Urinary bladder (tissue), 4 donors: ENCODE data around the gene MEF2C. TPM values are rescaled to one million over a fixed set of nuclear protein-coding genes. Genes with fewer than 3 reads are reported as not detected.
"Not testable (repeated sequence)": the region's sequence is repeated elsewhere in the genome, so short reads cannot be mapped to it uniquely, and the experiment has no call there.

ENCODE experiments used
- DNase-seq: peaks from one replicate; pipeline ENCODE4 v3.0.0-alpha.2; 2015; ENCODE audit errors: extremely low spot score
- H3K27ac ChIP-seq: one replicate; pipeline ENCODE4 v1.5.1; 2013; ENCODE audit warnings: low read depth, mild to moderate bottlenecking, moderate library complexity
- H3K36me3 ChIP-seq: one replicate; pipeline ENCODE4 v1.6.1; 2013; ENCODE audit warnings: mild to moderate bottlenecking, moderate library complexity; ENCODE audit not compliant: insufficient read depth
- H3K4me1 ChIP-seq: one replicate; pipeline ENCODE4 v1.6.1; 2013; ENCODE audit warnings: mild to moderate bottlenecking, moderate library complexity; ENCODE audit not compliant: insufficient read depth
- H3K4me3 ChIP-seq: one replicate; pipeline ENCODE4 v1.5.1; 2013; ENCODE audit warnings: low read depth, low read length
- WGBS: extraction: QIAGEN DNeasy Blood & Tissue Kit; methylation state at CpG from one replicate; pipeline ENCODE4 v1.1.7; 2013; 5-methylcytosine and 5-hydroxymethylcytosine counted together
- polyA plus RNA-seq: library from polyadenylated mRNA; stranded (reverse); fragments of 200-250 nt; gene quantifications from one replicate; pipeline ENCODE4 v1.2.3, GENCODE V29; 2013
- total RNA-seq: library from RNA; depleted of rRNA; stranded (reverse); fragments of >200 nt; gene quantifications from one replicate; pipeline ENCODE4 v1.2.3, GENCODE V29; 2014
- donor health status: healthy with polysubstance abuse.
- donor health status: healthy.

Gene MEF2C
- total and polyA plus RNA-seq, 2 donors: 25.2 to 166 TPM

DNA sequence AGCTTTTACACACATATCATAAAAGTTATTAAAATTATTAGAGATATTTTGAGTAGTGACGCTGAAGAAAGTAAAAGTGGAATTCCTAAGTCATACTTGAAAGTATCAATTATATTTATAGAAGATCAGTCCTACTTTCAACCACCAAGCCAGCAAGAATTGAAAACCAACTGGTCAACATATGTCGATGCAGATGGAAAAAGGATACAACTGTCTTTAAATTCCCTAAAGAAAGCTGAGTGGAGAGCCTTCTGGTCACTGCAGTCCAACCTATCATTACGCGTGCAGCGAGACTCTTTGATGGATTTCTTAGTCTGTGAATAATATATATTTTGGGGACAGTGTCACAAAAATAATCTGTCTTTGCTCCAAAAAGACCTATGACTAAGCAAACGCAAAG lies 15.3 kb downstream of the MEF2C start:
- 96% methylated on average over 6 of the region's 6 CpGs for WGBS

DNA sequence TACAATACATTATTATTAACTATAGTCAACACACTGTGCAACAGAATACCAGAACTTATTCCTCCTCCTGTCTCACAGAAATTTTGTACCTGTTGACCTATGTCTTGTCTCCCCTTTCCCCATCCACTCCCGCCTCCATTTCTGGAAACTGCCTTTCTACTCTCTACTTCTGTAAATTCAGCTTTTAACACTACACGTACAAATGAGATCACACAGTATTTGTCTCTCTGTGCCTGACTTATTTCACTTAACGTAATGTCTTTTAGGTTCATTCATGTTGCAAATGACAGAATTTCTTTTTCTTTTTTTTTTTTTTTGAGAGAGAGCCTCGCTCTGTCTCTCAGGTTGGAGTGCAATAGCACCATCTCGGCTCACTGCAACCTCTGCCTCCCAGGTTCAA lies 19.5 kb downstream of the MEF2C start:
- WGBS: 98% methylated on average over 5 of the region's 5 CpGs
- Histone ChIP-seq H3K4me3 (no peak overlapping the region), H3K4me1 (no peaks in the 10 kb centered on the region), H3K27ac (no peak overlapping the region), H3K36me3 (no peaks in the 10 kb centered on the region)
- DNase-seq: no peak

More for the DNA sequence above, 15.3 kb downstream of the MEF2C start:
- Histone ChIP-seq H3K27ac (no peak overlapping the region), H3K4me3 (no peak overlapping the region), H3K36me3 (no peaks in the 10 kb centered on the region), H3K4me1 (no peaks in the 10 kb centered on the region)
- no peak for DNase-seq

DNA sequence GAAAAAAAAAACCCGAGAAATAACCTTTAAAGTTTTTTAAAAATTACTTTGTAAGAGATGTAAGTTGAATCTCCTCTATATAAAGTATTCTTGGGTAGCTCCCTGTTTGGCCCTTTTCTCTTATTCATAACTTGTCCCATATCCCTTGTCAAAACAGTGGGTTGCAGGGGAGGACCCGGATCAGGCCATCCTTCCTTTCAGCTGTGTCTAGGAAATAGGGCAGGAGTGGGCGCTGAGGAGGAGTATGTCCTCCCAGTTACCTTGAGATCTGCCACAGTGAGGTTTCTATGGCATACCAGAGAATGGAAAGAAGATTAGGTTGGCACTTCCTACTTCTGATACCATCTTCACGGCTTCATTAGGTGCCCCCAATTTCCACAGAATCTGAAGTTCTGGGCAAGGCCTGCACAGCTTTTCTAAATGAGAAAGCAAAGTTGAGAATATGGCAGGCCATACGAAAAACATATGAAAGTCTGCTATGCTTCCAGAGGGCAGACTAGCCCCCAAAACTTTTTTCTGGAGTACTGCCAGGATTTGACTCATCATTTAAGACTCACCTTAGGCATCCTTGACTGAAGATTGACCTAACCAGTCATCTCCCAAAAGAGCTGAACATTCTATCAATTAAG lies 20.3 kb downstream of the MEF2C start:
- 94% methylated on average over 5 of the region's 5 CpGs for WGBS

DNA sequence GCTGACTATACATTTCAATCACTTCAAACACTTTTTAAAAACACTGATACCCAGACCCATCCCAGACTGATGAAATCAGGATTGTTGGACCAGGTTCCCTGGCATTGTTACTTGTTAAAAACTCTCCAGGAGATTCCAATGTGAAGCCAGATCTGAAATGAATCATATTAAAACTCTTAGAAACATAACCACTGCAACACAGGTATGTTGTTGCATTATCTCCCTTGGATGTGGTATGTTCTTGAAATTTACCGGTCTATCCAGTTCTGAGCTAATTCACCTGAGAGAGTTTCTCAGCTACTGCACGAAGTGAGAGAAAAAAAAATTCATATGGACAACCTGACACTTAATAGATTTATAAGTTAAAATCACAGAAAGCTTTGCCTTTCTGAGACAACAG lies 21.8 kb downstream of the MEF2C start:
- 85% methylated on average over 2 of the region's 2 CpGs for WGBS
- Histone ChIP-seq H3K36me3 (no peaks in the 10 kb centered on the region), H3K27ac (no peak overlapping the region), H3K4me1 (no peaks in the 10 kb centered on the region), H3K4me3 (no peak overlapping the region)
- no peak for DNase-seq

More for the DNA sequence above, 20.3 kb downstream of the MEF2C start:
- no peak overlapping the region for H3K4me3 ChIP-seq
- no peaks in the 10 kb centered on the region for H3K4me1 ChIP-seq
- H3K27ac ChIP-seq: no peak overlapping the region
- DNase-seq: no peak
- no peaks in the 10 kb centered on the region for H3K36me3 ChIP-seq

DNA sequence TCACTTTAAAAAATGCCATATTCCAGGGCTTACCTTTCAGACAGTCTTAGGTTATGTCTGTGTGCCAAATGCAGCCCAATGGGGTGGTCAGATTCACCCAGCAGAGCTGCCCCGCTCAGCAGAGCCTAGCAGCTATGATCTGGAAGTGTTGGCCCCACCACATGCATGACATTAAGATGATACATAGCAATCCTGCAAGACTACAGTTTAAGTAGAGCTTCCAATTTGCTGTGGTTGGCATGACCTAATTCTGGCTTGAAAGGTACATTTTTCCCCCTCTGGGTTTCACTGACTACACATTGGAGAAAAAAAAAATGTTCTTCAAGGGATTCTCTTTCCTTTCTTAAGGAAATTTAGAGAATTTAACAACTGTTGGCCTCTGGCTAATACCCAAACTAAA lies 22.5 kb downstream of the MEF2C start:
- Histone ChIP-seq H3K4me3 (no peak overlapping the region), H3K4me1 (no peaks in the 10 kb centered on the region), H3K27ac (no peak overlapping the region), H3K36me3 (no peaks in the 10 kb centered on the region)
- DNase-seq: no peak
- 94% methylated on average over 1 of the region's 1 CpG for WGBS

DNA sequence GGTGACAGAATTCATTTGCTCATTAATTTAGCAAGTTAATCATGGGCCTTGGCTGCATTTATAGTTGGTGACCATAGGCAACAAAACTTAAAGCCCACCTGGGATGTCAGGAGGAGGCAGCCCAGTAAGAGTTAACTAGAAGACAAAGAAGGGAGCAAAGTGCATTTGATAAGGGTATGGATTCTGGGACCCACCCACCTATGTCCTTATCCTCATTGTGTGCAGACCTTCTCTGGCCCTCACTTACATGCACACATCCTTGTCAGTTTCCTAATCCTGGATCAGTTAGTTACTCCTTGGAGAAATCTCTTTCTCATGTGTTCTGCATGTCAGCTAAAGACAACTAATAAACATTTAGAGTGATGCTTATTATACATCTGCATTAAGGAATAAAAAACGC lies 24.6 kb downstream of the MEF2C start:
- Histone ChIP-seq H3K4me1 (no peaks in the 10 kb centered on the region), H3K36me3 (no peaks in the 10 kb centered on the region), H3K4me3 (no peak overlapping the region), H3K27ac (no peak overlapping the region)
- DNase-seq: no peak
- 86% methylated on average over 1 of the region's 1 CpG for WGBS

DNA sequence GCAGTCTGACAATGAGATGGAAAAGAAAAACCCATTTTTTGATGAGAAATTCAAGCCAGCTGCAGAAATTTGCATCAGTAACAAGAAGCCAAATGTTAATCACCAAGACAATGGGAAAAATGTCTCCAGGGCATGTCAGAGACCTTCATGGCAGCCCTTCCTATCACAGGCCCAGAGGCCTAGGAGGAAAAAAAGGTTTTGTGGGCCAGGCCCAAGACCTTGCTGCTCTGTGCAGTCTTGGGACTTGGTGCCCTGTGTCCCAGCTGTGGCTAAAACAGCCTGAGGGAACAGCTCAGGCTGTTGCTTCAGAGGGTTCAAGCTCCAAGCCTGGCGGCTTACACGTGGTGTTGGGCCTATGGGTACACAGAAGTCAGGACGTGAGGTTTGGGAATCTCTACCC lies 26.6 kb downstream of the MEF2C start:
- not testable (repeated sequence) for DNase-seq, H3K36me3 ChIP-seq, H3K27ac ChIP-seq, H3K4me1 ChIP-seq, H3K4me3 ChIP-seq
- WGBS: 84% methylated on average over 3 of the region's 3 CpGs

DNA sequence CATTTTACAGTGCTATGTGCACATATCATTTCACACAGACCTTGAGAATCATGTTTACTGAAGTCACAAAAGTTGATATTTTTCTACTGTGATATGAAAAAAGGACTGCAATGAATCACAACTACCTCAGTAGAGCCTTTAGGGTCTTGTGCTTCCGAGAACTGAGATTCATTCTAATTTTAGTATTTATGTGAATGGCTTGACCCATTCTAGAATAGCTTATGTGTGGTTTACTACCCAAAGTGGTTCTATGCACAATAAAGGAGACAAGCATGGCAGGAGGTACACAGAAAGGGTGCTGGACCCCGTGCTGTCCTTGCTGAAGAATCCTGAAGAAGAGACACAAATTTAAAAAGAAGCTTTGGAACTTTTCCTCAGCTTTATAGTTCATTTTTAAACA lies 28.2 kb downstream of the MEF2C start:
- DNase-seq: no peak
- H3K4me1 ChIP-seq: no peaks in the 10 kb centered on the region
- whole genome bisulfite sequencing: 89% methylated on average over 2 of the region's 2 CpGs
- H3K4me3 ChIP-seq: no peak overlapping the region
- no peak overlapping the region for H3K27ac ChIP-seq
- no peaks in the 10 kb centered on the region for H3K36me3 ChIP-seq

DNA sequence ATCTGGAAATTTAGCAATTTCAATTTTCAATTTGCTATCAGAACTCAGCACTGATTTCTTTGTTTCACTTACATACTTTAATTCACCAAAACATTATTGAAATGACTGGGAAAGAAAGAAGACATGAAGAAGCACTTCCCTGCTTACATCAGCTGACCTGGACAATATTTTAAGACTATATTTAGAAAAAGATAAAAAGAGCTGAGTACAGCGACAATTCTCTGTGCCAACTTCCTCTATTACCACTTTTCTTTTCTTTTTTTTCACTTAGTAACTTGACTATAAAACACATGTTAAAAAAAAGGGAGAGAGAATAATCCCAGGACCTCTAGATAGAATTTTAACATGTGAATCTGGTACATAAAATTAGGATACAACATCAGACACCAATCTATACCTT lies 35.6 kb downstream of the MEF2C start:
- H3K4me1 ChIP-seq: no peaks in the 10 kb centered on the region
- 15% methylated on average over 1 of the region's 1 CpG for WGBS
- DNase-seq: no peak
- H3K36me3 ChIP-seq: no peaks in the 10 kb centered on the region
- H3K4me3 ChIP-seq: no peak overlapping the region
- H3K27ac ChIP-seq: no peak overlapping the region

DNA sequence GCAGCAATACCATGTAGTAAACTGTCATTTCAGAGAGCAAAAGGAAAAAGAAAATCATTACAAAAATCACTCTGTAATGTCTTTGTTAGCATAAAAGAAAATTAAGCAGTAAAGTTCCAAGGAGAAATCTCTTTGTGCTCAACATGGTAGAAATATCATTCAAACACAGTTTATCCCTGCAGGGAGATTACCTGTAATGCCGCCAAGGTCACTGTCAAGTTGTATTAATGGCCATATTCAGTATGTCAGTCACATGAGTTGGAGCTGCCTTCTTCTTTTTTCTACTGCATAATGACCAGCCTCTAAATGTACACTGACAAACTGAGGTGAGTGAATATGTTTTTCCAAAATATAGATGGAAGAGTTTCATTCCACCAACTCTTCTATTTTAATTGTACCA lies 36.5 kb downstream of the MEF2C start:
- DNase-seq: no peak
- no peaks in the 10 kb centered on the region for H3K36me3 ChIP-seq
- no peak overlapping the region for H3K4me3 ChIP-seq
- no peaks in the 10 kb centered on the region for H3K4me1 ChIP-seq
- WGBS: 98% methylated on average over 1 of the region's 1 CpG
- H3K27ac ChIP-seq: no peak overlapping the region

DNA sequence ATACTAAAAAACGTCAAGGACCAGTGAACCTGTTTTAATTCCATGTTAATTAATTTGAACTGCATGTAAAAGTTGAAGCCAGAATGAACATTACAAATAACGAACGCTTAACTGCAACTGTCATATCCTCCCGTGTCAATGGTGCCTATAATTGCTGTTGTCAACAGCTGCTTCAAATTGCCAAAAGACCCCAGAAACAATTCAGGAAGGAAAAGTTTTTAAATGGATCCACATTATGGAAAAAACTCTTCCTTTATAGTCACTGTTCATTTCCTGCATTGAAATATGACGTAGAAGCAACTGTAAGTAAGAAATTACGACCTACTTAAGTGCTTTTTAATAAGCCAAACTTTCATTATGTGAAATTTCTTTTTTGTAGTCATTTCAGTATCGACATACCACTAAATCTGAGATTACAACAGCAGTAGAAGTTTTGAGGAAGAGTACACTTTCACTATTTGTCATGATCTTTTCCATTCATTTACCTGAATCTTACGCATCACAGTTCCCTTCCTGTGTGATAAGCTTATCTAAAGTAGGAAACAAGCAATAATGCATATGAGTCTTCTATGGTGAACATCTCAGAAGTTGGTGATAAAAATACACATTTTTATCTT lies 37.8 kb downstream of the MEF2C start:
- Histone ChIP-seq H3K4me1 (no peaks in the 10 kb centered on the region), H3K27ac (no peak overlapping the region), H3K4me3 (no peak overlapping the region), H3K36me3 (no peaks in the 10 kb centered on the region)
- 65% methylated on average over 8 of the region's 8 CpGs for WGBS
- no peak for DNase-seq

DNA sequence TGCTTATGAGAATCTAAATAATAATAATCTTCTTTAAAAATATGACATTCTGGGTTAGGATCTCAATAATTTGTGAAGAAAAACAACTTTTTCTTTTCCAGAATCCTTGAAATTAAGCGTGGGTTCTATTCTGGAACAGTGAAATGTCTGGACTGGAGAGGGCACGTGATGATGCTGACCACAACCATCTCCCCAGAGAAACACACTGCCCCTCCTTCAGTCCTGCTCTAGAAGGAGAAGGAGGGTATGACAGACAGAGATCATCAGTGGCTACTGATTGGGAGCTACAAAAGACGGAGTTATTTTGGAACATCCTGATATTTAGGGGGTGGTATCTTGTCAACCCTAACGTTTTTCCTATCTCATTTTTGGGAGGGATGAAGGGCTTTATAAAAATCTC lies 40.2 kb downstream of the MEF2C start:
- Histone ChIP-seq H3K4me3 (no peak overlapping the region), H3K27ac (no peak overlapping the region), H3K36me3 (no peaks in the 10 kb centered on the region), H3K4me1 (no peaks in the 10 kb centered on the region)
- DNase-seq: no peak
- 78% methylated on average over 4 of the region's 4 CpGs for WGBS

DNA sequence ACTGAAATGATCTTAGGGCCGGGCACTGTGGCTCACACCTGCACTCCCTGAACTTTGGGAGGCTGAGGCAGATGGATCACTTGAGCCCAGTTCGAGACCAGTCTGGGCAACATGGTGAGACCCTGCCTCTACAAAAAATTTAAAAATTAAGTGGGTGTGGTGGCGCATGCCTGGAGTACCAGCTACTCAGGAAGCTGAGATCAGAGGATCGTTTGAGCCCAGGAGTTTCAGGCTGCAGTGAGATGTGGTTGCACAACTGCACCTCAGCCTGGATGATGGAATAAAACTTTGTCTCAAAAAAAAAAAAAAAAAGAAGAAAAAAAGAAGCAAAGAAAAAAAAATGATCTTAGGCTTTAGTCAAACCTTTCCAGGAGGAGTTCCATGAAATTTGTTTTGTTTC lies 41.8 kb downstream of the MEF2C start:
- Histone ChIP-seq H3K27ac (no peak overlapping the region), H3K36me3 (no peaks in the 10 kb centered on the region), H3K4me1 (no peaks in the 10 kb centered on the region), H3K4me3 (no peak overlapping the region)
- DNase-seq: no peak
- 87% methylated on average over 4 of the region's 4 CpGs for WGBS

DNA sequence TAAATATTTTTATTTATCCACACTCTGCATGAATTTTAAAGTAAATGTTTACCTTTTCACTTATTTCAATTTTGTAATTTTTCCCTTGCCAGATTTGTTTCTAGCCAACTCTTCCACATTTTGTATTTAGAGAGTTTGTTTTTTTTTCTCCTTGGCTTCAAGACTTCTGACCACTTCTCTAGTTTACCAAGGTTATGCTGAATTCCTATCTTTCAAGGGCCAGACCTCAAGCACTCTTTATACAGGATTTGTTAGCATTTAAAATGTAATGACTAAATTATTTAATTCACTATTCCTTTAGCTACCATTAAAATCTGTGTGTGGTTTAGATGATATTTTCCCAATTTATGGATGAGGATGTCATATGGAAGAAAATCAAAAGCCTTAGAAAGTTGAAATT lies 42.5 kb downstream of the MEF2C start:
- DNase-seq: no peak
- H3K36me3 ChIP-seq: no peaks in the 10 kb centered on the region
- H3K27ac ChIP-seq: no peak overlapping the region
- H3K4me1 ChIP-seq: no peaks in the 10 kb centered on the region
- H3K4me3 ChIP-seq: no peak overlapping the region

DNA sequence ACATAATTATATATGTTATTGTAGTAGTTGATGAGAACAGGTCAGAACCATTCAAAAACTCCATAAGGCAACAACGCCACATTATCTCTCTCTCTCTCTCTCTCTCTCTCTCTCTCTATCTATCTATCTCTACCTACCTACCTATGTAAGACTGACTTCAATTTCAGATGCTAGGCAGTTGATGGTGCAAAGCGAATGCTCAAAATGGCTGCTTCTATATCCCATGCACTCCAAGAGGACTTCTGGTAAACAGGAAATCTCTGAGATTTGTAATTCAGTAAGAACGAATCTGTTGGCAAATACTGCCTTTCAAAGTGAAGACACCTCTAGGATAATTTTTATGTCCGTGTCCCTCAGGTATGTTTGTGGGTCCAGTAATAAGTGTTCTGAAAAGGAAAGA lies 43.7 kb downstream of the MEF2C start:
- no peaks in the 10 kb centered on the region for H3K36me3 ChIP-seq
- no peak overlapping the region for H3K27ac ChIP-seq
- WGBS: 92% methylated on average over 4 of the region's 4 CpGs
- H3K4me1 ChIP-seq: no peaks in the 10 kb centered on the region
- no peak for DNase-seq
- H3K4me3 ChIP-seq: no peak overlapping the region
